Uterus (tissue), 4 donors: ENCODE results near the gene ITPR1. TPM values are rescaled to one million over a fixed set of nuclear protein-coding genes. Genes with fewer than 3 reads are reported as not detected.

Source experiments
- DNase-seq, 2 donors: peaks; one replicate each; pipeline ENCODE4 v3.0.0-alpha.2; 2019 to 2020
- H3K27ac ChIP-seq, 2 donors: fragments of 200-600 bp; sonication (generic); 1 replicate in 1 of 2; 2 replicates in 1 of 2; pipeline ENCODE4 v1.5.1; 2016 to 2018
- H3K27me3 ChIP-seq, 2 donors: fragments of 200-600 bp; sonication (generic); one replicate each; pipeline ENCODE4 v1.5.1; 2018 to 2019; ENCODE audit warnings: control low read depth in 1 of 2
- H3K36me3 ChIP-seq, 2 donors: fragments of 200-600 bp; sonication (generic); one replicate each; pipeline ENCODE4 v1.5.1; 2019; ENCODE audit warnings: control low read depth in 1 of 2
- H3K4me1 ChIP-seq, 2 donors: fragments of 200-600 bp; sonication (generic); one replicate each; pipeline ENCODE4 v1.5.1; 2018 to 2019; ENCODE audit warnings: control low read depth in 1 of 2
- H3K4me3 ChIP-seq, 2 donors: fragments of 200-600 bp; sonication (generic); 1 replicate in 1 of 2; 2 replicates in 1 of 2; pipeline ENCODE4 v1.5.1; 2018 to 2019; ENCODE audit warnings: mild to moderate bottlenecking in 1 of 2
- H3K9me3 ChIP-seq, 2 donors: fragments of 200-600 bp; sonication (generic); one replicate each; pipeline ENCODE4 v1.5.1; 2019; ENCODE audit warnings: control low read depth in 1 of 2
- CTCF ChIP-seq, 4 experiments: fragments of 200-600 bp in 2 of 4; fragments of 450-650 bp in 2 of 4; sonication (generic) in 2 of 4; IDR thresholded peaks; one replicate each; pipeline ENCODE4 v1.5.1; 2016 to 2019; ENCODE audit warnings: antibody characterized with exemption in 4 of 4, mild to moderate bottlenecking in 2 of 4, moderate library complexity in 1 of 4
- POLR2A ChIP-seq, 2 donors: fragments of 450-650 bp; IDR thresholded peaks; one replicate each; pipeline ENCODE4 v1.6.1; 2016; ENCODE audit warnings: antibody characterized with exemption in 2 of 2, mild to moderate bottlenecking in 1 of 2, moderate library complexity in 1 of 2
- intact Hi-C: fragments of 100-400 bp; cut with DNase I; formaldehyde crosslinking; loops from one replicate; pipeline ENCODE4 v1.15.1; 2023; ENCODE audit warnings: low total_unique reads
- total RNA-seq, 4 donors: library from RNA; depleted of rRNA in 3 of 4; stranded (reverse); fragments of >200 nt in 3 of 4; gene quantifications; one replicate each; pipeline versions ENCODE4 v1.1.0 to v1.2.4, GENCODE V29; 2014 to 2023
- donor health status: DM: yes; HTN: yes; CAD: no.

Gene ITPR1
- total RNA-seq, 4 donors from 2014 or later, result 98.2 to 224 (median 141) TPM

DNA sequence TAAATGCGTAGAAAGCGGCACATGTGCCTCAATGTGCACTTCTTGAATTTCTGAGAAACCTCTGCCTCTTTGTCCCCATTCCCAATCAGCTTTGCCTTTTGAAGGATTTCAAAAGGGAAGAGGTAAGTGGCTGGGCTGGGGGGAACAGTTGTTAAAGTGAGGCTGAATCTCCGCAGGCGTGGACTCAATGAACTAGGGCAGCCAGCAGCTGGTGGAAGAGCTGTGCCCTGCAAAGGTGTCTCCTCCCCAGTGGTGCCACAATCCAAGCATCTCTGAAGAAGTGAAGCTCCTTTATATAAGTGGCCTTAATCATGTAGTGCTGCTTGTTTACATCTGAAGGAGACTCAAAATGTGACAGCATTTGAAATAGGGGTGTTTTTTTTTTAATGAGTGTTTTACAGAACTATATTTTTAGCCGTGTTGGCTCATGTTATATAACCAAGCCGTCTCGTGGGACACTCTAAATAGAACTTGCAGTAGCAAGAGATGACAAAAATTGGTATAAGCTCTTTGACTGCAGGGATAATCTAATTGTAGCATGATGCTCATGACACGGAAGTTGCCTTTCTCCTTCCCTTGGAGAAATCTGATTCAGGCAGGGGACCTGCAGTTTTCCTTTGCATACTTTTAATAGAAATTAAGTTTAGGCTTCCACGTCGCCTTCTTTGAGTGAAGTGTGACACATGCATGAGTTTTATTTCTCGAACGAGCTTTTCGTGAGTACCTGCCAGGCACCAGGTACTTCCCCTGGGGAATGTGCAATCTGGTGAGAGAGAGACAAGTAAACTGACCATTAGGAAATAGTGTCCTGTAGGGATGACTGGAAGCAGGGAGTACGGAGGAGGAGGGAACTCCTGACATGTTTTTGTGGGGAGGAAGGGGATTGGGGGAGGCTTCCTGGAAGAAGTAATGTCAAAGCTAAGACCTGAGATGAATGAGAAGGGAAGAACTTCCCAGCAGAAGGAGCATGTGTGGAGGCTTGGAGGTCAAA lies 306.4 kb downstream of the ITPR1 start:
- intact Hi-C loops, result no loop called here
- no peaks in the 10 kb centered on the region for H3K36me3 ChIP-seq
- no peak overlapping the region for H3K27ac ChIP-seq
- no peaks in the 10 kb centered on the region for H3K27me3 ChIP-seq
- DNase-seq, result no peak
- no peak overlapping the region for H3K4me3 ChIP-seq
- peaks cover 0 to 4% of the 10 kb centered on the region in 2 donors for H3K4me1 ChIP-seq
- TF ChIP-seq CTCF (IDR thresholded peaks at IDR 0.05) (no peak), POLR2A (IDR thresholded peaks at IDR 0.05) (no peak)
- H3K9me3 ChIP-seq, result no peaks in the 10 kb centered on the region

DNA sequence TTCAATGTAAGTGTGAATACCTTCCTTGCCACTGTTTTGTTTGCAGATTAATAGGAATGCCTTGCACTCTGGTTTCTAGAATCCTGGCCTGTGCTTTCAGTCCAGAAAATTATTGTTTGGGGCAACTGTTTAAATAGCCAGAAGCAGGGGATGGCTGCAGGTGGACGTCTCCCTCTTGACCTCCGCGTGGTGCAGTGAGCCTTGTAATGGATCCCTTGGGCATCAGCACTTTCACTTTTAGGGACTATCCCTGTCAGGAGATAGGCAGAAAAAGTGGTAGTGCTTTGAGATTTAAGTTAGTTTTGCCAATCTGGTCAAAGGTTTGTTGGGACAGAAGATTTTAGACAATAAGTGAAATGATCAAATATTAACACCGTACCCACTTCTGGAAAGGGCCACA lies 307.4 kb downstream of the ITPR1 start:
- H3K4me1 ChIP-seq, result peaks cover 0 to 4% of the 10 kb centered on the region in 2 donors
- no peaks in the 10 kb centered on the region for H3K27me3 ChIP-seq
- H3K4me3 ChIP-seq, result no peak overlapping the region
- no peak overlapping the region for H3K27ac ChIP-seq
- no peaks in the 10 kb centered on the region for H3K36me3 ChIP-seq
- no peaks in the 10 kb centered on the region for H3K9me3 ChIP-seq
- TF ChIP-seq CTCF (IDR thresholded peaks at IDR 0.05) (no peak), POLR2A (IDR thresholded peaks at IDR 0.05) (no peak)
- intact Hi-C loops, result no loop called here
- DNase-seq, result no peak

- intact Hi-C loops, result no loop called here
These were observed 308.7 kb downstream of the ITPR1 start for GRCh38 chr3:4801892-4802291.

GRCh38 chr3:4802903-4803302 lies 309.8 kb downstream of the ITPR1 start:
- Histone ChIP-seq H3K27ac (no peak overlapping the region), H3K36me3 (no peaks in the 10 kb centered on the region), H3K4me1 (peaks cover 0 to 4% of the 10 kb centered on the region in 2 donors), H3K27me3 (no peaks in the 10 kb centered on the region), H3K9me3 (no peaks in the 10 kb centered on the region), H3K4me3 (no peak overlapping the region)
- intact Hi-C loops, result no loop called here
- TF ChIP-seq CTCF (IDR thresholded peaks at IDR 0.05) (no peak), POLR2A (IDR thresholded peaks at IDR 0.05) (no peak)
- no peak for DNase-seq

More at GRCh38 chr3:4801892-4802291, 308.7 kb downstream of the ITPR1 start:
- DNase-seq, result no peak
- no peak overlapping the region for H3K4me3 ChIP-seq
- no peak overlapping the region for H3K27ac ChIP-seq
- no peaks in the 10 kb centered on the region for H3K36me3 ChIP-seq
- H3K4me1 ChIP-seq, result peaks cover 0 to 4% of the 10 kb centered on the region in 2 donors
- TF ChIP-seq CTCF (IDR thresholded peaks at IDR 0.05) (no peak), POLR2A (IDR thresholded peaks at IDR 0.05) (no peak)
- H3K9me3 ChIP-seq, result no peaks in the 10 kb centered on the region
- H3K27me3 ChIP-seq, result no peaks in the 10 kb centered on the region
